Adipose tissue (tissue), 3 donors: ENCODE data around the gene MCF2L2. TPM values are rescaled to one million over a fixed set of nuclear protein-coding genes. Genes with fewer than 3 reads are reported as not detected.

Experiments
- H3K27ac ChIP-seq: one replicate; pipeline ENCODE4 v1.5.1; 2013; ENCODE audit warnings: low read depth, low read length
- WGBS, 3 donors: extraction: QIAGEN DNeasy Blood & Tissue Kit; methylation state at CpG; one replicate each; pipeline ENCODE4 v1.1.7; 2013; 5-methylcytosine and 5-hydroxymethylcytosine counted together
- polyA plus RNA-seq, 3 donors: library from polyadenylated mRNA; stranded (reverse); fragments of 200-250 nt; gene quantifications; one replicate each; pipeline ENCODE4 v1.2.3, GENCODE V29; 2013
- donor health status: healthy with polysubstance abuse.
- donor health status: Bipolar disorder and iron deficiency.
- donor health status: healthy.

MCF2L2 gene
- polyA plus RNA-seq, 3 donors, result 0.06 to 0.22 (median 0.12) TPM

GRCh38 chr3:183287301-183287971 lies 141.0 kb downstream of the MCF2L2 start:
- H3K27ac ChIP-seq, result no peak overlapping the region
- 46 to 84% (median 48%) methylated on average over 9 of the region's 9 CpGs for WGBS, 3 donors

GRCh38 chr3:183285828-183286457 lies 142.5 kb downstream of the MCF2L2 start:
- H3K27ac ChIP-seq, result no peak overlapping the region
- 19 to 40% (median 22%) methylated on average over 10 of the region's 10 CpGs for WGBS, 3 donors

- H3K27ac ChIP-seq, result no peak overlapping the region
- WGBS, 3 donors, result 55 to 61% (median 56%) methylated on average over 1 of the region's 1 CpG
Observed at GRCh38 chr3:183285318-183285717, 143.1 kb downstream of the MCF2L2 start.

- 83 to 85% (median 84%) methylated on average over 3 of the region's 3 CpGs for WGBS, 3 donors
- H3K27ac ChIP-seq, result no peak overlapping the region
Observed at GRCh38 chr3:183284570-183284969, 143.8 kb downstream of the MCF2L2 start.

GRCh38 chr3:183283886-183284285 lies 144.5 kb downstream of the MCF2L2 start:
- no peak overlapping the region for H3K27ac ChIP-seq
- WGBS, 3 donors, result 84 to 85% (median 85%) methylated on average over 2 of the region's 2 CpGs

GRCh38 chr3:183281126-183281797 lies 147.2 kb downstream of the MCF2L2 start:
- WGBS, 3 donors, result 72 to 83% (median 81%) methylated on average over 8 of the region's 8 CpGs
- no peak overlapping the region for H3K27ac ChIP-seq

GRCh38 chr3:183279371-183279770 lies 149.0 kb downstream of the MCF2L2 start:
- 87 to 91% (median 90%) methylated on average over 3 of the region's 3 CpGs for WGBS, 3 donors
- H3K27ac ChIP-seq, result no peak overlapping the region

GRCh38 chr3:183278479-183279088 lies 149.8 kb downstream of the MCF2L2 start:
- WGBS, 3 donors, result 74 to 88% (median 88%) methylated on average over 4 of the region's 4 CpGs
- no peak overlapping the region for H3K27ac ChIP-seq

- no peak overlapping the region for H3K27ac ChIP-seq
- WGBS, 3 donors, result 95 to 99% (median 98%) methylated on average over 5 of the region's 5 CpGs
Observed at GRCh38 chr3:183277260-183277659, 151.2 kb downstream of the MCF2L2 start.

- WGBS, 3 donors, result 74 to 89% (median 83%) methylated on average over 3 of the region's 3 CpGs
- H3K27ac ChIP-seq, result no peak overlapping the region
Observed at GRCh38 chr3:183275937-183276336, 152.5 kb downstream of the MCF2L2 start.

GRCh38 chr3:183275418-183275817 lies 153.0 kb downstream of the MCF2L2 start:
- H3K27ac ChIP-seq, result no peak overlapping the region
- 35 to 47% (median 39%) methylated on average over 2 of the region's 2 CpGs for WGBS, 3 donors

GRCh38 chr3:183274609-183275008 lies 153.8 kb downstream of the MCF2L2 start:
- no peak overlapping the region for H3K27ac ChIP-seq
- 70 to 85% (median 83%) methylated on average over 5 of the region's 5 CpGs for WGBS, 3 donors

GRCh38 chr3:183272791-183273190 lies 155.6 kb downstream of the MCF2L2 start:
- no peak overlapping the region for H3K27ac ChIP-seq

GRCh38 chr3:183272142-183272541 lies 156.3 kb downstream of the MCF2L2 start:
- 97 to 98% (median 97%) methylated on average over 3 of the region's 3 CpGs for WGBS, 3 donors

GRCh38 chr3:183270344-183270743 lies 158.1 kb downstream of the MCF2L2 start:
- no peak overlapping the region for H3K27ac ChIP-seq
- 71 to 94% (median 85%) methylated on average over 7 of the region's 7 CpGs for WGBS, 3 donors

More at GRCh38 chr3:183272142-183272541, 156.3 kb downstream of the MCF2L2 start:
- H3K27ac ChIP-seq, result no peak overlapping the region

- WGBS, 3 donors, result 88 to 98% (median 93%) methylated on average over 13 of the region's 13 CpGs
- no peak overlapping the region for H3K27ac ChIP-seq
Observed at GRCh38 chr3:183269345-183269744, 159.1 kb downstream of the MCF2L2 start.

- 74 to 83% (median 80%) methylated on average over 5 of the region's 5 CpGs for WGBS, 3 donors
- no peak overlapping the region for H3K27ac ChIP-seq
Observed at GRCh38 chr3:183268366-183268765, 160.1 kb downstream of the MCF2L2 start.

- H3K27ac ChIP-seq, result no peak overlapping the region
Observed at GRCh38 chr3:183267140-183267539, 161.3 kb downstream of the MCF2L2 start.

GRCh38 chr3:183266454-183266853 lies 162.0 kb downstream of the MCF2L2 start:
- 83 to 89% (median 87%) methylated on average over 3 of the region's 3 CpGs for WGBS, 3 donors
- H3K27ac ChIP-seq, result no peak overlapping the region

More at GRCh38 chr3:183267140-183267539, 161.3 kb downstream of the MCF2L2 start:
- WGBS, 3 donors, result 73 to 96% (median 94%) methylated on average over 5 of the region's 5 CpGs
